HepG2 (cell line): ENCODE data around the gene GYS1. TPM values are rescaled to one million over a fixed set of nuclear protein-coding genes. Genes with fewer than 3 reads are reported as not detected.

Experiments
- ARNT2 ChIP-seq: sonication (generic); formaldehyde crosslinking; IDR thresholded peaks from 2 replicates; pipeline ENCODE4 v1.8.0; 2022; ENCODE audit warnings: mild to moderate bottlenecking, low read depth, missing genetic modification reagents, moderate library complexity
- ATF7 ChIP-seq, 2 experiments: fragments of 450-650 bp in 1 of 2; sonication (generic) in 1 of 2; formaldehyde crosslinking in 1 of 2; IDR thresholded peaks; 2 replicates each; pipeline versions ENCODE4 v1.4.0 to v1.6.1; 2016 to 2020; ENCODE audit warnings: antibody characterized with exemption in 1 of 2, mild to moderate bottlenecking in 1 of 2, missing genetic modification reagents in 1 of 2
- CCDC6 ChIP-seq: sonication (generic); formaldehyde crosslinking; IDR thresholded peaks from 2 replicates; pipeline ENCODE4 v1.8.1; 2022; ENCODE audit warnings: mild to moderate bottlenecking, missing genetic modification reagents, moderate library complexity
- FLYWCH1 ChIP-seq: sonication (generic); formaldehyde crosslinking; IDR thresholded peaks from 2 replicates; pipeline ENCODE4 v1.8.1; 2023; ENCODE audit warnings: mild to moderate bottlenecking, missing genetic modification reagents
- FOXO4 ChIP-seq: sonication (generic); formaldehyde crosslinking; conservative IDR thresholded peaks from 2 replicates; pipeline ENCODE4 v1.8.1; 2023; ENCODE audit warnings: missing genetic modification reagents
- HDAC1 ChIP-seq: sonication (generic); formaldehyde crosslinking; IDR thresholded peaks from 2 replicates; pipeline ENCODE4 v1.5.1; 2020; ENCODE audit warnings: mild to moderate bottlenecking, missing genetic modification reagents
- KMT2B ChIP-seq: IDR thresholded peaks from 2 replicates; pipeline ENCODE4 v1.6.1; 2016; ENCODE audit warnings: missing genetic modification reagents, missing compliant biosample characterization
- MIXL1 ChIP-seq: IDR thresholded peaks from 2 replicates; pipeline ENCODE4 v1.6.1; 2016
- RCOR2 ChIP-seq: IDR thresholded peaks from 2 replicates; pipeline ENCODE4 v1.6.1; 2016; ENCODE audit warnings: missing biosample characterization, missing genetic modification reagents
- REL ChIP-seq: sonication (generic); formaldehyde crosslinking; conservative IDR thresholded peaks from 2 replicates; pipeline ENCODE4 v1.8.0; 2022; ENCODE audit warnings: mild to moderate bottlenecking, missing genetic modification reagents, moderate library complexity
- SAP130 ChIP-seq: IDR thresholded peaks from 2 replicates; pipeline ENCODE4 v1.6.1; 2016; ENCODE audit warnings: low read depth
- SMAD3 ChIP-seq: sonication (generic); formaldehyde crosslinking; IDR thresholded peaks from 2 replicates; pipeline ENCODE4 v1.4.0; 2020; ENCODE audit warnings: missing genetic modification reagents
- SP2 ChIP-seq: sonication (generic); formaldehyde crosslinking; IDR thresholded peaks from 2 replicates; pipeline ENCODE4 v1.5.1; 2020; ENCODE audit warnings: mild to moderate bottlenecking, missing genetic modification reagents
- THRA ChIP-seq: sonication (generic); formaldehyde crosslinking; IDR thresholded peaks from 2 replicates; pipeline ENCODE4 v1.4.0; 2020; ENCODE audit warnings: missing genetic modification reagents, borderline replicate concordance
- ZFP62 ChIP-seq: sonication (generic); formaldehyde crosslinking; IDR thresholded peaks from 2 replicates; pipeline ENCODE4 v1.4.0; 2020; ENCODE audit warnings: missing genetic modification reagents
- ZFYVE20 ChIP-seq: sonication (generic); formaldehyde crosslinking; IDR thresholded peaks from 2 replicates; pipeline ENCODE4 v1.8.0; 2023; ENCODE audit warnings: low read depth, mild to moderate bottlenecking, moderate library complexity, missing genetic modification reagents, borderline replicate concordance
- ZMYM2 ChIP-seq: sonication (generic); formaldehyde crosslinking; IDR thresholded peaks from 2 replicates; pipeline ENCODE4 v1.8.0; 2022; ENCODE audit warnings: mild to moderate bottlenecking, missing genetic modification reagents
- ZNF329 ChIP-seq: sonication (generic); formaldehyde crosslinking; IDR thresholded peaks from 2 replicates; pipeline ENCODE4 v1.9.0; 2021; ENCODE audit warnings: low read depth, mild to moderate bottlenecking, missing genetic modification reagents
- ZNF362 ChIP-seq: sonication (generic); formaldehyde crosslinking; IDR thresholded peaks from 2 replicates; pipeline ENCODE4 v1.4.0; 2020; ENCODE audit warnings: missing genetic modification reagents, mild to moderate bottlenecking, borderline replicate concordance
- ZNF562 ChIP-seq: sonication (generic); formaldehyde crosslinking; IDR thresholded peaks from 2 replicates; pipeline ENCODE4 v1.8.0; 2022; ENCODE audit warnings: missing genetic modification reagents, borderline replicate concordance
- ZNF670 ChIP-seq: sonication (generic); formaldehyde crosslinking; IDR thresholded peaks from 2 replicates; pipeline ENCODE4 v1.8.0; 2022; ENCODE audit warnings: mild to moderate bottlenecking, missing genetic modification reagents, borderline replicate concordance
- ZNF772 ChIP-seq: sonication (generic); formaldehyde crosslinking; IDR thresholded peaks from 2 replicates; pipeline ENCODE4 v1.5.0; 2020; ENCODE audit warnings: mild to moderate bottlenecking, missing genetic modification reagents
- ZZZ3 ChIP-seq: sonication (generic); formaldehyde crosslinking; IDR thresholded peaks from 2 replicates; pipeline ENCODE4 v1.4.0; 2020; ENCODE audit warnings: missing genetic modification reagents, mild to moderate bottlenecking, borderline replicate concordance
- polyA plus RNA-seq, 8 experiments: library from polyadenylated mRNA; depleted of rRNA in 3 of 8; stranded (reverse) in 7 of 8; unstranded in 1 of 8; fragments of >200 nt; fragmentation: Illumina TruSeq in 4 of 8; extraction: Trizol in 4 of 8; gene quantifications; 2 replicates each; pipeline versions ENCODE4 v1.2.1 to v1.2.3, GENCODE V29; 2011 to 2016; ENCODE audit warnings: low read depth in 4 of 8, missing spikeins in 1 of 8, mixed read lengths in 1 of 8; ENCODE audit not compliant: insufficient read depth in 1 of 8
- total RNA-seq, 5 experiments: library from RNA; depleted of rRNA; stranded (reverse); fragments of >200 nt; fragmentation: Illumina TruSeq; extraction: Trizol; gene quantifications; 2 replicates each; pipeline ENCODE4 v1.2.3, GENCODE V29; 2016; ENCODE audit warnings: low read depth in 1 of 5
- TF ChIP-seq, protein P1 (sequence below): sonication (generic); formaldehyde crosslinking; IDR thresholded peaks from 2 replicates; pipeline ENCODE4 v1.9.0; 2021; ENCODE audit warnings: missing genetic modification reagents, mild to moderate bottlenecking, borderline replicate concordance
- TF ChIP-seq, protein P2 (sequence below): sonication (generic); formaldehyde crosslinking; IDR thresholded peaks from 2 replicates; pipeline ENCODE4 v1.5.0; 2020; ENCODE audit warnings: missing genetic modification reagents

Gene GYS1
- total and polyA plus RNA-seq, 2 of the 13 experiments (the other 11 are each of a cell fraction or from before 2014, with no cell fraction given) = 18.4 to 42.1 TPM

- TF ChIP-seq, protein P1, sequence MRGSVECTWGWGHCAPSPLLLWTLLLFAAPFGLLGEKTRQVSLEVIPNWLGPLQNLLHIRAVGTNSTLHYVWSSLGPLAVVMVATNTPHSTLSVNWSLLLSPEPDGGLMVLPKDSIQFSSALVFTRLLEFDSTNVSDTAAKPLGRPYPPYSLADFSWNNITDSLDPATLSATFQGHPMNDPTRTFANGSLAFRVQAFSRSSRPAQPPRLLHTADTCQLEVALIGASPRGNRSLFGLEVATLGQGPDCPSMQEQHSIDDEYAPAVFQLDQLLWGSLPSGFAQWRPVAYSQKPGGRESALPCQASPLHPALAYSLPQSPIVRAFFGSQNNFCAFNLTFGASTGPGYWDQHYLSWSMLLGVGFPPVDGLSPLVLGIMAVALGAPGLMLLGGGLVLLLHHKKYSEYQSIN = no peak
- TF ChIP-seq ZMYM2 (peak; percentile 51; the same call in 1 of the 2 replicates), RCOR2 (CRISPR knock-in tag) (peak; percentile 54), THRA (CRISPR knock-in tag) (no peak), HDAC1 (CRISPR knock-in tag) (0 out of 2 replicates have a peak, but pooled peaks have one; percentile 22), KMT2B (CRISPR knock-in tag) (no peak), ZFP62 (CRISPR knock-in tag) (no peak), ZNF772 (CRISPR knock-in tag) (no peak), ZZZ3 (CRISPR knock-in tag) (no peak), ATF7 (IDR thresholded peaks at IDR 0.05) (no peak), ATF7 (CRISPR knock-in tag; IDR thresholded peaks at IDR 0.05) (no peak), ZNF562 (CRISPR knock-in tag) (no peak), REL (no peak), FOXO4 (CRISPR knock-in tag) (no peak), CCDC6 (CRISPR knock-in tag) (no peak), SAP130 (CRISPR knock-in tag) (0 out of 2 replicates have a peak, but pooled peaks have one; percentile 39), SP2 (CRISPR knock-in tag) (no peak), ZNF329 (CRISPR knock-in tag) (no peak), ZNF670 (CRISPR knock-in tag) (no peak), ZNF362 (peak; percentile 70; the same call in 1 of the 2 replicates), FLYWCH1 (CRISPR knock-in tag) (no peak), ARNT2 (CRISPR knock-in tag) (no peak), ZFYVE20 (CRISPR knock-in tag) (no peak), SMAD3 (no peak), MIXL1 (CRISPR knock-in tag) (peak; percentile 30; the same call in 1 of the 2 replicates)
- TF ChIP-seq, protein P2, sequence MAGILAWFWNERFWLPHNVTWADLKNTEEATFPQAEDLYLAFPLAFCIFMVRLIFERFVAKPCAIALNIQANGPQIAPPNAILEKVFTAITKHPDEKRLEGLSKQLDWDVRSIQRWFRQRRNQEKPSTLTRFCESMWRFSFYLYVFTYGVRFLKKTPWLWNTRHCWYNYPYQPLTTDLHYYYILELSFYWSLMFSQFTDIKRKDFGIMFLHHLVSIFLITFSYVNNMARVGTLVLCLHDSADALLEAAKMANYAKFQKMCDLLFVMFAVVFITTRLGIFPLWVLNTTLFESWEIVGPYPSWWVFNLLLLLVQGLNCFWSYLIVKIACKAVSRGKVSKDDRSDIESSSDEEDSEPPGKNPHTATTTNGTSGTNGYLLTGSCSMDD = no peak
Measured at GRCh38 chr19:48950830-48951519, 42.1 kb downstream of the GYS1 start (continued).
